ENCODE data around the gene ZNF468. TPM values are rescaled to one million over a fixed set of nuclear protein-coding genes. Genes with fewer than 3 reads are reported as not detected.
"Not testable (repeated sequence)": the region's sequence is repeated elsewhere in the genome, so short reads cannot be mapped to it uniquely, and the experiment has no call there.

The ZNF468 gene
- total RNA-seq, 1 experiment from 2014 or later: 55.2 TPM

DNA sequence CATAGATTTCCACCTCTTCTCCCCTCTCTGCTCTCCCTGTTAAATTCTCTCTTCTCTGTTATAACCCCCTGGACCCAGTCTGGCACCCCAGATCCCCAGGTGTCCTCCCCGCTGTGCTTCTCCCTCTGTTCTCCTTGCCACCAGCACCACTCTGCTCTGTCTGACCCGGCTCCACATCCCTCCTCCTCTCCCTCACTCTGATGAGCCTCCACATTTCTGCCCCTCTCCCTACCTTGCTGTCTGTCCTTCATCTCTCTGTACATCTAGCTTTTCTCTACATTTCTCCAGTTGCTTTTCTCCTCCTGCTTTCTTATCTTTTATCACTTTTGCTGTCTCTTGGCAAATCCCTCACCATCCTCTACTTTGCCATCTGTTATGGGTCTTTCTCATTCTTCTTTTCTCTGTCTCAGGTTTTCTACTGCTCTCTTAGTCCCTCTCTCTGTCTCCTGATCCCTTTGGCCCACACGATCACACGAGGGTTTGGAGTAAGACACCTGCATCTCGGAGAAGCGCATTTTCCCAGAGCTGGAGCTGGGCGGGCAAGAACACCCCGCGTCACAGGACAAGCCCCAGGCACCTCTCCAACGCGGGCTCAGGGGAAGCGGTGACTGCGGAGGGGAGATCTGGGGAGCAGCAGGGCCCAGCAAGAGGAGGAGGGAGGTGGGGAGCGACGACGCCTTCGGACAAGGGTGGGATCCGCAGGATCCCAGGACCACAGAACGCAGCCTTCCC is 36.8 kb downstream of the ZNF468 start:
- not testable (repeated sequence) for H4K20me1 ChIP-seq (ENCODE audit: insufficient read depth, low read depth, low read length); H3K9me3 ChIP-seq (ENCODE audit: low read length); H3K27ac ChIP-seq (ENCODE audit: low read length); H3K4me1 ChIP-seq (ENCODE audit: low read length); H3K9me2 ChIP-seq (replicated peaks; ENCODE audit: insufficient read depth, low read length); H3K27me3 ChIP-seq (ENCODE audit: low read length); H2AFZ ChIP-seq (ENCODE audit: low read length)
- peaks cover 33% of the 10 kb centered on the region for H3K79me2 ChIP-seq (ENCODE audit: low read length)
- peak overlapping the region; percentile 74 for H3K4me3 ChIP-seq (ENCODE audit: low read length)
- peak overlapping the region; percentile 80 for H3K4me2 ChIP-seq (ENCODE audit: low read depth, low read length, poor library complexity, severe bottlenecking)
- H3K36me3 ChIP-seq (ENCODE audit: insufficient read depth, low read length): peaks cover 22% of the 10 kb centered on the region
- DNase-seq: peak; percentile 80
- H3K9ac ChIP-seq (ENCODE audit: low read length): peak overlapping the region; percentile 75

DNA sequence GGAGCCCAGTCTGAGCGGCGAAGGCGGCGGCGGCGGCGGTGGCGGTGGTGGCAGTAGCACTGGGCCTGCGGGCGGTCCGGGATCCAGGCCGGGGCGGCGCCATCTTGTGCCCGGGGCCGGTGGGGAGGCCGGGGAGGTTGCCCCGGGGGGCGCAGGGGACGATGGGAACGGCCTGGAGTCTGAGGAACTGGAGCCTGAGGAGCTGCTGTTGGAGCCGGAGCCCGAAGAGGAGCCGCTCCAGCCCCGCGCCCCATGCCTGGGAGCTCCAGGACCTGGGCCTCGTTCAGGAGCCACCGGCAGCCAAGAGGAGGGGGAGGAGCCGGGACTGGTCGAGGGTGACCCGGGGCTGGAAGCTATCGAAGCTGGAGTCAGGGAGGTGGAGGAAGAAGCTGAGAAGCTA is 47.6 kb downstream of the ZNF468 start:
- H3K9me3 ChIP-seq (ENCODE audit: low read length): peaks cover 21% of the 10 kb centered on the region
- H3K9me2 ChIP-seq (replicated peaks; ENCODE audit: insufficient read depth, low read length): no peaks in the 10 kb centered on the region
- no peak overlapping the region for H3K9ac ChIP-seq (ENCODE audit: low read length)
- no peak overlapping the region for H3K27ac ChIP-seq (ENCODE audit: low read length)
- no peaks in the 10 kb centered on the region for H4K20me1 ChIP-seq (ENCODE audit: insufficient read depth, low read depth, low read length)
- 0 out of 2 replicates have a peak, but pooled peaks cover 5% of the 10 kb centered on the region for H3K79me2 ChIP-seq (ENCODE audit: low read length)
- H3K4me2 ChIP-seq (ENCODE audit: low read depth, low read length, poor library complexity, severe bottlenecking): no peak overlapping the region
- no peak overlapping the region for H3K4me3 ChIP-seq (ENCODE audit: low read length)
- no peaks in the 10 kb centered on the region for H3K4me1 ChIP-seq (ENCODE audit: low read length)
- peaks cover 69% of the 10 kb centered on the region for H3K36me3 ChIP-seq (ENCODE audit: insufficient read depth, low read length)
- H3K27me3 ChIP-seq (ENCODE audit: low read length): no peaks in the 10 kb centered on the region
- no peak for DNase-seq
- H2AFZ ChIP-seq (ENCODE audit: low read length): no peak overlapping the region

DNA sequence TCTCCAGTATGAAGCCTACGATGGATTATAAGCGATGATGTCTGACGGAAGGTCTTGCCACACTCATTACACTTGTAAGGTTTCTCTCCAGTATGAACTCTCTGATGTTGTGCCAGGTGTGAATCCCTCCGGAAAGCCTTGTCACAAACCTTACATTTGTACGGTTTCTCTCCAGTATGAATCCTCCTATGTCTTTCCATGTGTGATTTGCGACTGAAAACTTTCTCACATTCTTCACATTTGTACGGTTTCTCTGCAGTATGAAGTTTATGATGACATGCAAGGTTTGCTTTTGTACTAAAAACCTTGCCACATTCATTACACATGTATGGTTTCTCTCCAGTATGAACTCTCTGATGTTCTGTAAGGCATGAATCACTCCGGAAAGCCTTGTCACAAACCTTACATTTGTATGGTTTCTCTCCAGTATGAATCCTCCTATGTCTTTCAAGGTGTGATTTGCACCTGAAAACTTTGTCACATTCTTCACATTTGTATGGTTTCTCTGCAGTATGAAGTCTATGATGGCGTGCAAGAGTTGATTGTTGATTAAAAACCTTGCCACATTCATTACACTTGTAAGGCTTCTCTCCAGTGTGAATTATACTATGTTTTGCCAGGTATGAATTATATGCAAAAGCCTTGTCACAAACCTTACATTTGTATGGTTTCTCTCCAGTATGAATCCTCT is 57.3 kb downstream of the ZNF468 start:
- not testable (repeated sequence) for H3K4me3 ChIP-seq (ENCODE audit: low read length); DNase-seq

DNA sequence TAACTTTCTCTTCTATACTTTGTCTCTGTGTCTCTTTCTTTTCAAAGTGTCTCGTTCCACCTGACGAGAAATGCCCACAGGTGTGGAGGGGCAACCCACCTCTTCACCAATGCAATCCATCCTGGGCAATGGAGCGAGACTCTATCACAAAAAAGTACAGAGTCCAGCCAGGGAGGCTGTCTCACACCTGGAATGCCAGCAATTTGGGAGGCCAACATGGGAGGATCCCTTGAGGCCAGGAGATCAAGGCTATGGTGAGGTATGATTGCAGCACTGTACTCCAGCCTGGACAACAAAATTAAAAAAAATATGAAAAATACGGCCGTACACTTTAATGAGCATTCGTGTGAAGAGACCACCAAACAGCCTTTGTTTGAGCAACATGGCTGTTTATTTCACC is 68.0 kb downstream of the ZNF468 start:
- Histone ChIP-seq H3K4me1 (ENCODE audit: low read length) (peaks cover 22% of the 10 kb centered on the region), H3K27me3 (ENCODE audit: low read length) (no peaks in the 10 kb centered on the region), H3K9me3 (ENCODE audit: low read length) (no peaks in the 10 kb centered on the region), H3K9me2 (replicated peaks; ENCODE audit: insufficient read depth, low read length) (no peaks in the 10 kb centered on the region), H3K4me2 (ENCODE audit: low read depth, low read length, poor library complexity, severe bottlenecking) (no peak overlapping the region), H3K79me2 (ENCODE audit: low read length) (peaks cover 21% of the 10 kb centered on the region), H3K27ac (ENCODE audit: low read length) (no peak overlapping the region), H4K20me1 (ENCODE audit: insufficient read depth, low read depth, low read length) (no peaks in the 10 kb centered on the region), H3K9ac (ENCODE audit: low read length) (no peak overlapping the region), H2AFZ (ENCODE audit: low read length) (no peak overlapping the region), H3K4me3 (ENCODE audit: low read length) (no peak overlapping the region), H3K36me3 (ENCODE audit: insufficient read depth, low read length) (no peaks in the 10 kb centered on the region)
- DNase-seq: no peak

More for the DNA sequence above, 57.3 kb downstream of the ZNF468 start:
- H3K9ac ChIP-seq (ENCODE audit: low read length); H4K20me1 ChIP-seq (ENCODE audit: insufficient read depth, low read depth, low read length); H3K27ac ChIP-seq (ENCODE audit: low read length); H3K27me3 ChIP-seq (ENCODE audit: low read length); H2AFZ ChIP-seq (ENCODE audit: low read length); H3K9me2 ChIP-seq (replicated peaks; ENCODE audit: insufficient read depth, low read length); H3K79me2 ChIP-seq (ENCODE audit: low read length); H3K4me2 ChIP-seq (ENCODE audit: low read depth, low read length, poor library complexity, severe bottlenecking); H3K4me1 ChIP-seq (ENCODE audit: low read length): not testable (repeated sequence)
- H3K36me3 ChIP-seq (ENCODE audit: insufficient read depth, low read length): peaks cover 85% of the 10 kb centered on the region
- H3K9me3 ChIP-seq (ENCODE audit: low read length): peaks cover 66% of the 10 kb centered on the region

Small RNA genes within 50 kb of the gene (small RNA-seq; reads per million reads assigned to genes)
- 2.2 reads per million, percentile 55 among the genes with 10 or more reads in this experiment for gene ZNF320

Other genes starting within 250 kb of the ZNF468 start
- gene ZNF83, start 219.3 kb downstream of the ZNF468 start, total RNA-seq (2014; rRNA removed; shearing (Covaris generic); ENCODE audit: low replicate concordance): 95.9 and 115 TPM in 2 replicates
- 17.2 and 25.9 TPM in 2 replicates for gene ZNF611, start 122.6 kb downstream of the ZNF468 start, total RNA-seq (2014; rRNA removed; shearing (Covaris generic); ENCODE audit: low replicate concordance)
- 23.5 and 35.3 TPM in 2 replicates for gene ZNF600, start 70.8 kb downstream of the ZNF468 start, total RNA-seq (2014; rRNA removed; shearing (Covaris generic); ENCODE audit: low replicate concordance)
- gene ZNF28, start 36.0 kb downstream of the ZNF468 start, total RNA-seq (2014; rRNA removed; shearing (Covaris generic); ENCODE audit: low replicate concordance): 36.2 and 66.7 TPM in 2 replicates
- 18.9 and 23.7 TPM in 2 replicates for gene ZNF320, start 40.0 kb upstream of the ZNF468 start, total RNA-seq (2014; rRNA removed; shearing (Covaris generic); ENCODE audit: low replicate concordance)
- gene ZNF888, start 65.8 kb upstream of the ZNF468 start, total RNA-seq (2014; rRNA removed; shearing (Covaris generic); ENCODE audit: low replicate concordance): 6.0 and 10.5 TPM in 2 replicates
- gene ZNF816, start 105.3 kb upstream of the ZNF468 start, total RNA-seq (2014; rRNA removed; shearing (Covaris generic); ENCODE audit: low replicate concordance): 15.2 and 20.0 TPM in 2 replicates
- gene ERVV-1, start 156.3 kb upstream of the ZNF468 start, total RNA-seq (2014; rRNA removed; shearing (Covaris generic); ENCODE audit: low replicate concordance): 0.52 and 2.7 TPM in 2 replicates
- gene ERVV-2, start 187.1 kb upstream of the ZNF468 start, total RNA-seq (2014; rRNA removed; shearing (Covaris generic); ENCODE audit: low replicate concordance): 0.29 TPM in 1 of 2 replicates, not detected in the other
- 97.3 and 122 TPM in 2 replicates for gene ZNF160, start 245.8 kb upstream of the ZNF468 start, total RNA-seq (2014; rRNA removed; shearing (Covaris generic); ENCODE audit: low replicate concordance)